A549 (cell line): Measurements from ENCODE around the gene ANKHD1. TPM values are rescaled to one million over a fixed set of nuclear protein-coding genes. Genes with fewer than 3 reads are reported as not detected.
A peak's percentile ranks its signal among the peaks of the same experiment; 100 is the strongest.
"Not testable (repeated sequence)": the region's sequence is repeated elsewhere in the genome, so short reads cannot be mapped to it uniquely, and the experiment has no call there.

ENCODE experiments used
- ATAC-seq, 2 experiments: fragments of 200-7000 bp in 1 of 2; fragments of >200 bp in 1 of 2; cut with Nextera tagmentation in 1 of 2; cut with Tn5 transposase in 1 of 2; 3 replicates each; pipeline versions ENCODE4 v1.8.0 to v1.9.1; 2018 to 2020; ENCODE audit warnings: mild to moderate bottlenecking in 1 of 2, moderate library complexity in 1 of 2
- CTCF ChIA-PET: fragments of 300-600 bp; sonication (Branson Sonifier 250); formaldehyde crosslinking; extraction: SDS; loops from one replicate; lab custom pipeline; 2021; ENCODE audit warnings: antibody characterized with exemption, inconsistent platforms; lab: Yijun Ruan, JAX
- POLR2A ChIA-PET: fragments of 350-600 bp; formaldehyde crosslinking; extraction: SDS; loops from one replicate; lab custom pipeline; 2021; ENCODE audit warnings: antibody characterized with exemption, inconsistent platforms; lab: Yijun Ruan, JAX
- DNase-seq, 2 experiments: peaks; one replicate each; pipeline versions ENCODE4 v3.0.0 to v3.0.0-alpha.2; 2011 to 2016; ENCODE audit warnings: low read depth in 1 of 2, low spot score in 1 of 2
- FAIRE-seq: peaks from 2 replicates; lab custom pipeline; 2011; peaks lifted over from hg19 to GRCh38; lab: Jason Lieb, UNC
- H3K27ac ChIP-seq, 2 experiments: fragments of >200 bp; sonication (Bioruptor Twin); formaldehyde crosslinking; 3 replicates each; pipeline ENCODE4 v1.5.1; 2016 to 2017
- H3K4me1 ChIP-seq: fragments of >200 bp; sonication (Bioruptor Twin); formaldehyde crosslinking; 3 replicates; pipeline ENCODE4 v1.6.1; 2016
- H3K4me2 ChIP-seq: fragments of >200 bp; sonication (Bioruptor Twin); formaldehyde crosslinking; 3 replicates; pipeline ENCODE4 v1.6.1; 2016
- H3K4me3 ChIP-seq: fragments of >200 bp; sonication (Bioruptor Twin); formaldehyde crosslinking; 3 replicates; pipeline ENCODE4 v1.5.1; 2016
- H3K9me3 ChIP-seq: fragments of >200 bp; sonication (Bioruptor Twin); formaldehyde crosslinking; 3 replicates; pipeline ENCODE4 v1.6.1; 2016
- BHLHE40 ChIP-seq: IDR thresholded peaks from 2 replicates; pipeline ENCODE4 v1.6.1; 2012; ENCODE audit warnings: low read depth, low read length, inconsistent platforms
- CHD2 ChIP-seq: fragments of 150-350 bp; IDR thresholded peaks from 2 replicates; pipeline ENCODE4 v1.6.1; 2014; ENCODE audit warnings: low read length; ENCODE audit not compliant: partially characterized antibody
- FOSB ChIP-seq: fragments of 250-450 bp; sonication (Bioruptor Pico); IDR thresholded peaks from 2 replicates; pipeline ENCODE4 v1.5.0; 2020; ENCODE audit warnings: mild to moderate bottlenecking, moderate library complexity
- FOSL2 ChIP-seq, 2 experiments: fragments of 450-650 bp in 1 of 2; fragments of >200 bp in 1 of 2; sonication (Bioruptor Twin) in 1 of 2; formaldehyde crosslinking; IDR thresholded peaks; 2 replicates each; pipeline versions ENCODE4 v1.5.0 to v1.6.1; 2016 to 2020; ENCODE audit warnings: mild to moderate bottlenecking in 1 of 2, moderate library complexity in 1 of 2
- JUN ChIP-seq, 2 experiments: fragments of >200 bp; sonication (Bioruptor Twin); formaldehyde crosslinking; IDR thresholded peaks; 2 replicates in 1 of 2; 3 replicates in 1 of 2; pipeline ENCODE4 v1.6.1; 2016 to 2017
- MAZ ChIP-seq: fragments of 150-350 bp; IDR thresholded peaks from 2 replicates; pipeline ENCODE4 v1.6.1; 2014; ENCODE audit warnings: antibody characterized with exemption, low read depth, low read length, borderline replicate concordance
- NFE2L2 ChIP-seq: fragments of 150-350 bp; conservative IDR thresholded peaks from 2 replicates; pipeline ENCODE4 v1.6.1; 2014; ENCODE audit warnings: low read length
- PHF8 ChIP-seq: fragments of 200-600 bp; sonication (generic); IDR thresholded peaks from 2 replicates; pipeline ENCODE4 v1.6.1; 2016; ENCODE audit warnings: low read depth, mild to moderate bottlenecking, antibody characterized with exemption, moderate library complexity, borderline replicate concordance
- POLR2A ChIP-seq: IDR thresholded peaks from 2 replicates; pipeline ENCODE4 v1.6.1; 2012; ENCODE audit warnings: mild to moderate bottlenecking, low read length
- RAD21 ChIP-seq, 2 experiments: fragments of >200 bp in 1 of 2; sonication (Bioruptor Twin) in 1 of 2; formaldehyde crosslinking in 1 of 2; IDR thresholded peaks in 1 of 2; conservative IDR thresholded peaks in 1 of 2; 2 replicates in 1 of 2; 3 replicates in 1 of 2; pipeline ENCODE4 v1.6.1; 2012 to 2018; ENCODE audit warnings: inconsistent platforms in 1 of 2
- TFCP2L1 ChIP-seq: fragments of 250-450 bp; sonication (Bioruptor Pico); IDR thresholded peaks from 2 replicates; pipeline ENCODE4 v1.5.0; 2021; ENCODE audit warnings: mild to moderate bottlenecking
- ZC3H11A ChIP-seq: fragments of 450-650 bp; IDR thresholded peaks from 2 replicates; pipeline ENCODE4 v1.6.1; 2014; ENCODE audit warnings: antibody characterized with exemption, mild to moderate bottlenecking
- WGBS: methylation state at CpG from one replicate; pipeline ENCODE4 v1.1.6; 2017; ENCODE audit errors: missing lambda C conversion rate; 5-methylcytosine and 5-hydroxymethylcytosine counted together
- polyA plus RNA-seq, 4 experiments: library from polyadenylated mRNA; depleted of rRNA in 3 of 4; stranded (reverse); fragments of >200 nt; fragmentation: RNase III in 1 of 4; extraction: RNeasy Plus Mini Kit Qiagen cat#74134 plus additional on column Dnase treatment in 1 of 4; gene quantifications; 2 replicates in 3 of 4; 3 replicates in 1 of 4; pipeline ENCODE4 v1.2.3, GENCODE V29; 2011 to 2017
- TF ChIP-seq, protein P1 (sequence below): fragments of 250-450 bp; sonication (Bioruptor Pico); IDR thresholded peaks from 2 replicates; pipeline ENCODE4 v1.5.0; 2020; ENCODE audit warnings: low read depth, mild to moderate bottlenecking, moderate library complexity
- TF ChIP-seq, protein P2 (sequence below): fragments of >200 bp; sonication (Bioruptor Twin); formaldehyde crosslinking; IDR thresholded peaks from 3 replicates; pipeline ENCODE4 v1.6.1; 2016
- TF ChIP-seq, protein P3 (sequence below): fragments of 250-450 bp; sonication (Bioruptor Pico); IDR thresholded peaks from 2 replicates; pipeline ENCODE4 v1.5.0; 2021; ENCODE audit warnings: mild to moderate bottlenecking, moderate library complexity, borderline replicate concordance
- TF ChIP-seq, protein P4 (sequence below): IDR thresholded peaks from 2 replicates; pipeline ENCODE4 v1.6.1; 2012
- TF ChIP-seq, protein P5 (sequence below): fragments of >200 bp; sonication (Bioruptor Twin); formaldehyde crosslinking; IDR thresholded peaks from 3 replicates; pipeline ENCODE4 v1.5.1; 2016

Gene ANKHD1
- polyA plus RNA-seq, 2 of the 4 experiments (the other 2 are of a cell fraction), result 46.9 to 94.1 TPM

DNA sequence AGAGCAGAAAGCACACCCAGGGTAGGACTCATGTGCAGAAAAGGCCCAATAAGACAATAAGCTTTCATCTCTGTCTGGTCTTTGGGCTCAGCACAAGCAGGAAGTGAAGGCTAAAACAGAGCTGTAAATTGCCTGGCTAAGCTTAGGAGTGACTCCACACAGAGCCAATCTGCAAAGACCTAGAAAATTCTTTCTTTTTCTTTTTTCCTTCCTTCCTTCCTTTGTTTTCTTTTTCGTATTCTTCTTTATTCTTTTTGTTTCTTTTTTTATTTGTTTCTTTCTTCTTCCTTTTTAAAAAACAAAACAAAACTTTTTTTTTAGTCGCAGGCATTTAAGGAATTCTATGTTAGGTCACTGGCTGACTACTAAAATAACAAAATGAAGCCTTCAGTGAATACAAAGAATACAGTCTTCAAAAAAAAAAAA, 175.2 kb downstream of the ANKHD1 start (continued):
- TF ChIP-seq JUN (IDR thresholded peaks at IDR 0.05) (no peak), CHD2 (no peak), POLR2A (no peak), PHF8 (no peak), TFCP2L1 (CRISPR knock-in tag) (no peak)
- TF ChIP-seq, protein P1, sequence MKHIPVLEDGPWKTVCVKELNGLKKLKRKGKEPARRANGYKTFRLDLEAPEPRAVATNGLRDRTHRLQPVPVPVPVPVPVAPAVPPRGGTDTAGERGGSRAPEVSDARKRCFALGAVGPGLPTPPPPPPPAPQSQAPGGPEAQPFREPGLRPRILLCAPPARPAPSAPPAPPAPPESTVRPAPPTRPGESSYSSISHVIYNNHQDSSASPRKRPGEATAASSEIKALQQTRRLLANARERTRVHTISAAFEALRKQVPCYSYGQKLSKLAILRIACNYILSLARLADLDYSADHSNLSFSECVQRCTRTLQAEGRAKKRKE (CRISPR knock-in tag), result no peak
- TF ChIP-seq, all 56 proteins: peak for 0

DNA sequence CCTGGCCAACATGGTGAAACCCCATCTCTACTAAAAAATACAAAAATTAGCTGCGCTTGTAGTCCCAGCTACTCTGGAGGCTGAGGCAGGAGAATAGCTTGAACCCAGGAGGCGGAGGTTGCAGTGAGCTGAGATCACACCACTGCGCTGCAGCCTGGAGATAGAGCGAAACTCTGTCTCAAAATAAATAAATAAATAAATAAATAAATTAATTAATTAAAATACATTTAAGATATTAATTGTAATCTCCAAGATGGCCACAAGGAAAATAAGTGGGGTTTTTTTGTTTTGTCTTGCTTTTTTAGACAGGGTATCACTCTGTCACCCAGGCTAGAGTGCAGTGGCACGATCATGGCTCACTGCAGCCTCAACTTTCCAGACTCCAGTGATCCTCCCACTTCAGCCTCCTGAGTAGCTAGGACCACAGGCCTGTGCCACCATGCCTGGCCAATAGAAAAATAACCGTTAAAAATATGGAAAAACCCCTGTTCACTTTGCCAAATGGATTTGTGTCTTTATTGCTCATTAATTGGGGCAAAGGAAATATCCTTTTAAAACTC, 177.6 kb downstream of the ANKHD1 start:
- POLR2A ChIA-PET, result interaction anchor here (1.1 kb wide), 1 partner anchor 14 kb away, joined by 3 read pairs; the partner anchor contains the start of gene SLC35A4

DNA sequence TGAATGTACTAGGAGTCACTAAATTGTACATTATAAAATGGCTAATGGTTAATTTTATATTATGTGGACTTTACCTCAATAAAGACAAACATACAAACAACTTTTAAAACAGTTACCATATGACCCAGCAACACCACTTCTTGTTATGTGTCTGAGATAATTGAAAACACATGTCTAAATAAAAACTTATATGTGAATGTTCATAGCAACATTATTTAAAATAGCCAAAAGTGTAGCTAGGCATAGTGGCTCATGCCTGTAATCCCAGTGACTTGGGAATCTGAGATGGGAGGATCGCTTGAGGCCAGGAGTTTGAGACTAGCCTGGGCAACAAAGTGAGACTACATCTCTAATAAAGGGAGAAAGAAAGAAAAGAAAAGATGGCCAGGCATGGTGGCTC, 185.9 kb downstream of the ANKHD1 start:
- no peak overlapping the region for H3K4me3 ChIP-seq
- ChIA-PET POLR2A (interaction anchor here (1.6 kb wide), 1 partner anchor 23 kb away, joined by 3 read pairs; the partner anchor contains the start of gene APBB3), CTCF (interaction anchor here (1.1 to 1.2 kb wide), 2 partner anchors 11 to 20 kb away, joined by 3 read pairs; no protein-coding TSS in a partner anchor)
- H3K4me1 ChIP-seq, result no peaks in the 10 kb centered on the region
- no peak overlapping the region for H3K4me2 ChIP-seq
- DNase-seq, result no peak
- FAIRE-seq, result no peak
- no peak overlapping the region for H3K27ac ChIP-seq
- TF ChIP-seq, protein P2, sequence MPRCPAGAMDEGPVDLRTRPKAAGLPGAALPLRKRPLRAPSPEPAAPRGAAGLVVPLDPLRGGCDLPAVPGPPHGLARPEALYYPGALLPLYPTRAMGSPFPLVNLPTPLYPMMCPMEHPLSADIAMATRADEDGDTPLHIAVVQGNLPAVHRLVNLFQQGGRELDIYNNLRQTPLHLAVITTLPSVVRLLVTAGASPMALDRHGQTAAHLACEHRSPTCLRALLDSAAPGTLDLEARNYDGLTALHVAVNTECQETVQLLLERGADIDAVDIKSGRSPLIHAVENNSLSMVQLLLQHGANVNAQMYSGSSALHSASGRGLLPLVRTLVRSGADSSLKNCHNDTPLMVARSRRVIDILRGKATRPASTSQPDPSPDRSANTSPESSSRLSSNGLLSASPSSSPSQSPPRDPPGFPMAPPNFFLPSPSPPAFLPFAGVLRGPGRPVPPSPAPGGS, result no peak
- TF ChIP-seq FOSL2 (IDR thresholded peaks at IDR 0.05), result no peak
- no peak for TF ChIP-seq FOSL2 (CRISPR knock-in tag; IDR thresholded peaks at IDR 0.05)
- no peak for TF ChIP-seq RAD21 (conservative IDR thresholded peaks at IDR 0.05 in 1 of 2, IDR thresholded peaks at IDR 0.05 in 1 of 2)
- no peak for TF ChIP-seq FOSB
- TF ChIP-seq, protein P3, sequence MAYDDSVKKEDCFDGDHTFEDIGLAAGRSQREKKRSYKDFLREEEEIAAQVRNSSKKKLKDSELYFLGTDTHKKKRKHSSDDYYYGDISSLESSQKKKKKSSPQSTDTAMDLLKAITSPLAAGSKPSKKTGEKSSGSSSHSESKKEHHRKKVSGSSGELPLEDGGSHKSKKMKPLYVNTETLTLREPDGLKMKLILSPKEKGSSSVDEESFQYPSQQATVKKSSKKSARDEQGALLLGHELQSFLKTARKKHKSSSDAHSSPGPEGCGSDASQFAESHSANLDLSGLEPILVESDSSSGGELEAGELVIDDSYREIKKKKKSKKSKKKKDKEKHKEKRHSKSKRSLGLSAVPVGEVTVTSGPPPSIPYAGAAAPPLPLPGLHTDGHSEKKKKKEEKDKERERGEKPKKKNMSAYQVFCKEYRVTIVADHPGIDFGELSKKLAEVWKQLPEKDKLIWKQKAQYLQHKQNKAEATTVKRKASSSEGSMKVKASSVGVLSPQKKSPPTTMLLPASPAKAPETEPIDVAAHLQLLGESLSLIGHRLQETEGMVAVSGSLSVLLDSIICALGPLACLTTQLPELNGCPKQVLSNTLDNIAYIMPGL (CRISPR knock-in tag), result no peak
- TF ChIP-seq BHLHE40, result no peak
- TF ChIP-seq TFCP2L1 (CRISPR knock-in tag), result no peak
- TF ChIP-seq, protein P4, sequence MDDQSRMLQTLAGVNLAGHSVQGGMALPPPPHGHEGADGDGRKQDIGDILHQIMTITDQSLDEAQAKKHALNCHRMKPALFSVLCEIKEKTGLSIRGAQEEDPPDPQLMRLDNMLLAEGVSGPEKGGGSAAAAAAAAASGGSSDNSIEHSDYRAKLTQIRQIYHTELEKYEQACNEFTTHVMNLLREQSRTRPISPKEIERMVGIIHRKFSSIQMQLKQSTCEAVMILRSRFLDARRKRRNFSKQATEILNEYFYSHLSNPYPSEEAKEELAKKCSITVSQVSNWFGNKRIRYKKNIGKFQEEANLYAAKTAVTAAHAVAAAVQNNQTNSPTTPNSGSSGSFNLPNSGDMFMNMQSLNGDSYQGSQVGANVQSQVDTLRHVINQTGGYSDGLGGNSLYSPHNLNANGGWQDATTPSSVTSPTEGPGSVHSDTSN, result no peak
- no peak for TF ChIP-seq NFE2L2
- TF ChIP-seq, protein P5, sequence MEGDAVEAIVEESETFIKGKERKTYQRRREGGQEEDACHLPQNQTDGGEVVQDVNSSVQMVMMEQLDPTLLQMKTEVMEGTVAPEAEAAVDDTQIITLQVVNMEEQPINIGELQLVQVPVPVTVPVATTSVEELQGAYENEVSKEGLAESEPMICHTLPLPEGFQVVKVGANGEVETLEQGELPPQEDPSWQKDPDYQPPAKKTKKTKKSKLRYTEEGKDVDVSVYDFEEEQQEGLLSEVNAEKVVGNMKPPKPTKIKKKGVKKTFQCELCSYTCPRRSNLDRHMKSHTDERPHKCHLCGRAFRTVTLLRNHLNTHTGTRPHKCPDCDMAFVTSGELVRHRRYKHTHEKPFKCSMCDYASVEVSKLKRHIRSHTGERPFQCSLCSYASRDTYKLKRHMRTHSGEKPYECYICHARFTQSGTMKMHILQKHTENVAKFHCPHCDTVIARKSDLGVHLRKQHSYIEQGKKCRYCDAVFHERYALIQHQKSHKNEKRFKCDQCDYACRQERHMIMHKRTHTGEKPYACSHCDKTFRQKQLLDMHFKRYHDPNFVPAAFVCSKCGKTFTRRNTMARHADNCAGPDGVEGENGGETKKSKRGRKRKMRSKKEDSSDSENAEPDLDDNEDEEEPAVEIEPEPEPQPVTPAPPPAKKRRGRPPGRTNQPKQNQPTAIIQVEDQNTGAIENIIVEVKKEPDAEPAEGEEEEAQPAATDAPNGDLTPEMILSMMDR, result no peak
- no peak for TF ChIP-seq MAZ
- ATAC-seq, result no peak
- H3K9me3 ChIP-seq, result peaks cover 2% of the 10 kb centered on the region; the same call in 1 of the 3 replicates
- 87% methylated on average over 1 of the region's 1 CpG for WGBS

More for the DNA sequence above, 177.6 kb downstream of the ANKHD1 start:
- H3K4me1 ChIP-seq, DNase-seq, ATAC-seq, H3K4me2 ChIP-seq, H3K27ac ChIP-seq, H3K4me3 ChIP-seq, H3K9me3 ChIP-seq, FAIRE-seq: not testable (repeated sequence)
- WGBS, result 73% methylated on average over 6 of the region's 6 CpGs
- CTCF ChIA-PET, result interaction anchor here (1.7 kb wide), 1 partner anchor 9 kb away, joined by 5 read pairs; no protein-coding TSS in a partner anchor
- TF ChIP-seq ZC3H11A, result peak; percentile 50
